ENCODE measurements around the gene NRXN3. TPM values are rescaled to one million over a fixed set of nuclear protein-coding genes. Genes with fewer than 3 reads are reported as not detected.

NRXN3 gene
- total and polyA plus RNA-seq, 2 donors (not counting 1 experiment from before 2014, with no cell fraction given): not detected

GRCh38 chr14:79534703-79535353 is 1364.7 kb downstream of the NRXN3 start:
- no peak overlapping the region for H3K9ac ChIP-seq (ENCODE audit: low read length)
- Mint-ChIP-seq H3K27me3 (no peaks in the 10 kb centered on the region), H3K27ac (no peak overlapping the region), H3K4me1 (no peaks in the 10 kb centered on the region), H3K4me3 (no peak overlapping the region), H3K9me3 (ENCODE audit: insufficient read depth) (peaks cover 6% of the 10 kb centered on the region)
- no peak overlapping the region for H2AFZ ChIP-seq (ENCODE audit: insufficient read depth, low read depth, low read length, poor library complexity, severe bottlenecking)
- H3K27me3 ChIP-seq (replicated peaks in 1 of 4; ENCODE audit: control extremely low read depth in 1 of 4, control insufficient read depth in 3 of 4, insufficient read depth in 4 of 4, low read length in 3 of 4): no peaks in the 10 kb centered on the region
- no peak for TF ChIP-seq EZH2 (IDR thresholded peaks at IDR 0.05; ENCODE audit: borderline replicate concordance, insufficient read depth, low read depth, low read length, poor library complexity, severe bottlenecking)
- TF ChIP-seq, protein P1, sequence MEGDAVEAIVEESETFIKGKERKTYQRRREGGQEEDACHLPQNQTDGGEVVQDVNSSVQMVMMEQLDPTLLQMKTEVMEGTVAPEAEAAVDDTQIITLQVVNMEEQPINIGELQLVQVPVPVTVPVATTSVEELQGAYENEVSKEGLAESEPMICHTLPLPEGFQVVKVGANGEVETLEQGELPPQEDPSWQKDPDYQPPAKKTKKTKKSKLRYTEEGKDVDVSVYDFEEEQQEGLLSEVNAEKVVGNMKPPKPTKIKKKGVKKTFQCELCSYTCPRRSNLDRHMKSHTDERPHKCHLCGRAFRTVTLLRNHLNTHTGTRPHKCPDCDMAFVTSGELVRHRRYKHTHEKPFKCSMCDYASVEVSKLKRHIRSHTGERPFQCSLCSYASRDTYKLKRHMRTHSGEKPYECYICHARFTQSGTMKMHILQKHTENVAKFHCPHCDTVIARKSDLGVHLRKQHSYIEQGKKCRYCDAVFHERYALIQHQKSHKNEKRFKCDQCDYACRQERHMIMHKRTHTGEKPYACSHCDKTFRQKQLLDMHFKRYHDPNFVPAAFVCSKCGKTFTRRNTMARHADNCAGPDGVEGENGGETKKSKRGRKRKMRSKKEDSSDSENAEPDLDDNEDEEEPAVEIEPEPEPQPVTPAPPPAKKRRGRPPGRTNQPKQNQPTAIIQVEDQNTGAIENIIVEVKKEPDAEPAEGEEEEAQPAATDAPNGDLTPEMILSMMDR (IDR thresholded peaks at IDR 0.05): no peak
- H4K20me1 ChIP-seq (ENCODE audit: control insufficient read depth, insufficient read depth, low read length, poor library complexity, severe bottlenecking): no peaks in the 10 kb centered on the region
- POLR2A ChIA-PET: no interaction called here
- ATAC-seq (ENCODE audit: low read depth): no peak
- no peaks in the 10 kb centered on the region for H3K79me2 ChIP-seq (ENCODE audit: control insufficient read depth, insufficient read depth, low read length)
- H3K4me2 ChIP-seq (replicated peaks; ENCODE audit: low read depth, low read length, poor library complexity, severe bottlenecking): no peak overlapping the region
- intact Hi-C loops (cut with micrococcal nuclease): no loop called here
- 25% methylated on average over 1 of the region's 8 CpGs for WGBS (ENCODE audit: insufficient coverage)
- no peaks in the 10 kb centered on the region for H3K9me3 ChIP-seq (ENCODE audit: control extremely low read depth in 1 of 3, control insufficient read depth in 2 of 3, insufficient read depth in 1 of 3, low read length in 2 of 3)
- no peak for DNase-seq
- CTCF ChIA-PET: no interaction called here
- H3K4me1 ChIP-seq (ENCODE audit: control insufficient read depth in 2 of 2, insufficient read depth in 2 of 2, low read length in 2 of 2): no peaks in the 10 kb centered on the region
- no peak overlapping the region for H3K27ac ChIP-seq (ENCODE audit: low read length in 2 of 2)
- H3K36me3 ChIP-seq (replicated peaks in 1 of 2; ENCODE audit: control extremely low read depth in 1 of 2, control insufficient read depth in 1 of 2, extremely low read depth in 1 of 2, insufficient read depth in 2 of 2, low read length in 1 of 2): no peaks in the 10 kb centered on the region
- H3K4me3 ChIP-seq (ENCODE audit: control extremely low read depth in 1 of 5, extremely low read depth in 1 of 5, insufficient read depth in 1 of 5, low read depth in 2 of 5, low read length in 4 of 5): no peak overlapping the region

GRCh38 chr14:79540394-79540793 is 1370.2 kb downstream of the NRXN3 start:
- Histone ChIP-seq H3K27ac (ENCODE audit: low read length in 2 of 2) (no peak overlapping the region), H3K36me3 (replicated peaks in 1 of 2; ENCODE audit: control extremely low read depth in 1 of 2, control insufficient read depth in 1 of 2, extremely low read depth in 1 of 2, insufficient read depth in 2 of 2, low read length in 1 of 2) (no peaks in the 10 kb centered on the region), H3K79me2 (ENCODE audit: control insufficient read depth, insufficient read depth, low read length) (no peaks in the 10 kb centered on the region), H2AFZ (ENCODE audit: insufficient read depth, low read depth, low read length, poor library complexity, severe bottlenecking) (no peak overlapping the region), H3K4me2 (replicated peaks; ENCODE audit: low read depth, low read length, poor library complexity, severe bottlenecking) (no peak overlapping the region), H3K27me3 (replicated peaks in 1 of 4; ENCODE audit: control extremely low read depth in 1 of 4, control insufficient read depth in 3 of 4, insufficient read depth in 4 of 4, low read length in 3 of 4) (no peaks in the 10 kb centered on the region), H3K9ac (ENCODE audit: low read length) (no peak overlapping the region), H4K20me1 (ENCODE audit: control insufficient read depth, insufficient read depth, low read length, poor library complexity, severe bottlenecking) (no peaks in the 10 kb centered on the region), H3K4me1 (ENCODE audit: control insufficient read depth in 2 of 2, insufficient read depth in 2 of 2, low read length in 2 of 2) (no peaks in the 10 kb centered on the region), H3K4me3 (ENCODE audit: control extremely low read depth in 1 of 5, extremely low read depth in 1 of 5, insufficient read depth in 1 of 5, low read depth in 2 of 5, low read length in 4 of 5) (no peak overlapping the region), H3K9me3 (ENCODE audit: control extremely low read depth in 1 of 3, control insufficient read depth in 2 of 3, insufficient read depth in 1 of 3, low read length in 2 of 3) (peaks cover 0 to 5% (median 0%) of the 10 kb centered on the region in 3 donors)
- TF ChIP-seq EZH2 (IDR thresholded peaks at IDR 0.05; ENCODE audit: borderline replicate concordance, insufficient read depth, low read depth, low read length, poor library complexity, severe bottlenecking): no peak
- TF ChIP-seq, protein P1 (IDR thresholded peaks at IDR 0.05): no peak
- ATAC-seq (ENCODE audit: low read depth) (no peak), DNase-seq (no peak)
- intact Hi-C loops (cut with micrococcal nuclease): no loop called here
- Mint-ChIP-seq H3K27ac (no peak overlapping the region), H3K9me3 (ENCODE audit: insufficient read depth) (peaks cover 10% of the 10 kb centered on the region), H3K4me1 (no peaks in the 10 kb centered on the region), H3K4me3 (no peak overlapping the region), H3K27me3 (no peaks in the 10 kb centered on the region)
- 100% methylated on average over 1 of the region's 1 CpG for WGBS (ENCODE audit: insufficient coverage)
- CTCF ChIA-PET: no interaction called here
- POLR2A ChIA-PET: no interaction called here
